ENCODE data around the gene CIT.
"Not testable (repeated sequence)": the region's sequence is repeated elsewhere in the genome, so short reads cannot be mapped to it uniquely, and the experiment has no call there.

The CIT gene

GRCh38 chr12:119657001-119657400, 220.1 kb downstream of the CIT start:
- DNase-seq (ENCODE audit: low read depth in 2 of 2), result not testable (repeated sequence)

GRCh38 chr12:119652665-119653064, 224.5 kb downstream of the CIT start:
- no peak for DNase-seq (ENCODE audit: low read depth in 2 of 2)

DNA sequence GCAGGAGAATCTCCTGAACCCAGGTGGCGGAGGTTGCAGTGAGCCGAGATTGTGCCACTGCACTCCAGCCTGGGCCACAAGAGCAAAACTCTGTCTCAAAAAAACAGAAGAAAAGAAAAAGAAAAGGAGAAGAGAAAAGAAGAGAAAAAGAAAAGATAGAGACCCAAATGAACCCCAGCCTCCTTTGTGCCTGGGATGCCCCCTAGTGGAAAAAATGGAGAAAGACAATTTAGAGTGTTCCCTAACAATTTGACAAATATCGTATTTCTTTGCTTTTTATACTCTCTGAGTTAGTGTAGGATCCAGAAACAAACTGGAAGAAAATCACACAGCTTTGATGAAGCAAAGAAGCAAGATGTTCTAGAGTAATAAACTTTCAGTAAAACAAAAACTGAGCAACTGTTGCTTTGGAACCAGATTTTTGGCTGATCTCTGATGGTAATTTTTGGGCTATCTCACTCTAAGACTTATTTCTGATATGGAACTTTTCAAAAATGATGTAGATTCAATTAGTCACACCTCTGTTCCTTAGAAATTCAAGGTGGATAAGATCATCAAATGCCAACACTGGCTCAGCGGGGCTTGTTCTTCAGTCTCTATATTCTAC, 227.8 kb downstream of the CIT start:
- DNase-seq (ENCODE audit: low read depth in 2 of 2), result no peak

- no peak for DNase-seq (ENCODE audit: low read depth in 2 of 2)
Observed at GRCh38 chr12:119645535-119646059, 231.5 kb downstream of the CIT start.

DNA sequence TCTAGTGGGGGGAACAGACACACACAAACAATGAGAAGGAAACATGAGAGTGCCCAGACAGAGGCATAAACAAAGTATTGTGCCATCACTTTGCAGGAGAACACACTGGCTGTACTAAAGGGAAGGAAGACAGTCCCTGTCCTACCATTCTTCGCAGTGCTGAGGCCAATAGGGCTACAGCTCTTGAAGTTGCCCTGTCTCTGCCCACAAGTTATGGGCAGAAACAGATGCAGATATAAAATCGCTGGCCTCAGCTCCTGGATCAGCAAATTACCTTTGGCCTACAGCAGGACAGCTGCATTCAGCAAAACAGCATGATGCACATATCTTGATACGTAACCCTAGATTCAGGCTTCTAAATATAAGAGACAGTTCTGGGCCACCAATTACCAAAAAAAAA, 232.2 kb downstream of the CIT start:
- no peak for DNase-seq (ENCODE audit: low read depth in 2 of 2)

GRCh38 chr12:119642986-119643385, 234.1 kb downstream of the CIT start:
- DNase-seq (ENCODE audit: low read depth in 2 of 2), result no peak

All from fibroblast of skin of left biceps (primary cell).